ENCODE measurements around the gene PLAC1.

DNA sequence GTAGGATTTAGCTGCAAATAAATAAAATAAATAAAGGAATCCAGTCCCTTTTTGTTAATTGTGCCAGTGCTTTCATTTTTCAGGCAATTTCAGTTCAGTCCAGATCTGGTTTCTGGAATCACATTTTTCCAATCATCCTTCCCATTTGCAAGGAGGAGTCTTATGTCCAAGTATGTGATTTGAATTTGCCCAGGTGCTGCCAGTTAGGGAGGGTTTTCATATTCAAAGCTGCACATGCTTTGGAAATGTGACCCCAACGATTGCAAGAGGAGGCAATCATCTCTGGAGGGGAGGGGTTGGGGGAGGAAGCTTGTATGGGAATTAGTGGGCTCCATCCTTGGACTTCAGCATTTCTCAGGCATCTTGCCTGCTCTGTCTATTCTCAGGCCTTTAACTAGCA, 4.4 kb downstream of the PLAC1 start:
- TF ChIP-seq, protein P1, sequence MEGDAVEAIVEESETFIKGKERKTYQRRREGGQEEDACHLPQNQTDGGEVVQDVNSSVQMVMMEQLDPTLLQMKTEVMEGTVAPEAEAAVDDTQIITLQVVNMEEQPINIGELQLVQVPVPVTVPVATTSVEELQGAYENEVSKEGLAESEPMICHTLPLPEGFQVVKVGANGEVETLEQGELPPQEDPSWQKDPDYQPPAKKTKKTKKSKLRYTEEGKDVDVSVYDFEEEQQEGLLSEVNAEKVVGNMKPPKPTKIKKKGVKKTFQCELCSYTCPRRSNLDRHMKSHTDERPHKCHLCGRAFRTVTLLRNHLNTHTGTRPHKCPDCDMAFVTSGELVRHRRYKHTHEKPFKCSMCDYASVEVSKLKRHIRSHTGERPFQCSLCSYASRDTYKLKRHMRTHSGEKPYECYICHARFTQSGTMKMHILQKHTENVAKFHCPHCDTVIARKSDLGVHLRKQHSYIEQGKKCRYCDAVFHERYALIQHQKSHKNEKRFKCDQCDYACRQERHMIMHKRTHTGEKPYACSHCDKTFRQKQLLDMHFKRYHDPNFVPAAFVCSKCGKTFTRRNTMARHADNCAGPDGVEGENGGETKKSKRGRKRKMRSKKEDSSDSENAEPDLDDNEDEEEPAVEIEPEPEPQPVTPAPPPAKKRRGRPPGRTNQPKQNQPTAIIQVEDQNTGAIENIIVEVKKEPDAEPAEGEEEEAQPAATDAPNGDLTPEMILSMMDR (conservative IDR thresholded peaks at IDR 0.05; ENCODE audit: low read depth, low read length) = no peak
- no peak for TF ChIP-seq EZH2 (IDR thresholded peaks at IDR 0.05; ENCODE audit: low read length, unreplicated experiment)
